IPS DF 6.9 (cell line): ENCODE results near the gene AKR1B1.
"Not testable (repeated sequence)": the region's sequence is repeated elsewhere in the genome, so short reads cannot be mapped to it uniquely, and the experiment has no call there.

Experiments used
- DNase-seq: peaks from one replicate; pipeline ENCODE4 v3.0.0-alpha.2; 2013; ENCODE audit warnings: low read depth, low spot score
- H3K27ac ChIP-seq: one replicate; pipeline ENCODE4 v1.5.1; 2013; ENCODE audit warnings: low read length, control low read depth
- H3K27me3 ChIP-seq: 2 replicates; pipeline ENCODE4 v1.6.1; 2013; ENCODE audit warnings: mild to moderate bottlenecking, low read length; ENCODE audit not compliant: control insufficient read depth, insufficient read depth
- H3K36me3 ChIP-seq: 2 replicates; pipeline ENCODE4 v1.6.1; 2013; ENCODE audit warnings: low read length; ENCODE audit not compliant: control insufficient read depth, insufficient read depth
- H3K4me1 ChIP-seq: 2 replicates; pipeline ENCODE4 v1.6.1; 2013; ENCODE audit warnings: low read length; ENCODE audit not compliant: control insufficient read depth, insufficient read depth
- H3K4me3 ChIP-seq: 2 replicates; pipeline ENCODE4 v1.5.1; 2013; ENCODE audit warnings: mild to moderate bottlenecking, low read length
- H3K9me3 ChIP-seq: 2 replicates; pipeline ENCODE4 v1.6.1; 2013; ENCODE audit warnings: low read length, inconsistent platforms; ENCODE audit not compliant: control insufficient read depth, insufficient read depth
- WGBS: extraction: QIAGEN DNeasy Blood & Tissue Kit; methylation state at CpG from one replicate; pipeline ENCODE4 v1.1.7; 2013; ENCODE audit warnings: mixed read lengths, missing lambda C conversion rate; ENCODE audit not compliant: insufficient read length, insufficient coverage; 5-methylcytosine and 5-hydroxymethylcytosine counted together

Gene AKR1B1

GRCh38 chr7:134458806-134459698 lies at the start of gene AKR1B1:
AKR1B1 (minus strand) TSS chr7:134459100; CDS start chr7:134459062, 38 bp downstream.
- no peaks in the 10 kb centered on the region for H3K4me1 ChIP-seq
- H3K27ac ChIP-seq: no peak within 1 kb of the TSS
- DNase-seq: peak; percentile 82
- WGBS: no CpG with 5 or more reads among the region's 61 CpGs
- peak within 1 kb of the TSS; percentile 91 for H3K4me3 ChIP-seq
- H3K36me3 ChIP-seq: no peaks in the 10 kb centered on the region
- no peaks in the 10 kb centered on the region for H3K27me3 ChIP-seq
- H3K9me3 ChIP-seq: no peaks in the 10 kb centered on the region

GRCh38 chr7:134505856-134506255 lies 47.0 kb upstream of the AKR1B1 start:
- DNase-seq: no peak
- no peaks in the 10 kb centered on the region for H3K9me3 ChIP-seq
- H3K27me3 ChIP-seq: no peaks in the 10 kb centered on the region
- no peaks in the 10 kb centered on the region for H3K36me3 ChIP-seq
- WGBS: no CpG with 5 or more reads among the region's 4 CpGs
- no peaks in the 10 kb centered on the region for H3K4me1 ChIP-seq
- no peak overlapping the region for H3K4me3 ChIP-seq
- H3K27ac ChIP-seq: no peak overlapping the region

GRCh38 chr7:134504660-134505164 lies 45.8 kb upstream of the AKR1B1 start:
- no peak overlapping the region for H3K4me3 ChIP-seq
- no peaks in the 10 kb centered on the region for H3K4me1 ChIP-seq
- H3K36me3 ChIP-seq: no peaks in the 10 kb centered on the region
- no peak for DNase-seq
- H3K27ac ChIP-seq: no peak overlapping the region
- H3K9me3 ChIP-seq: no peaks in the 10 kb centered on the region
- H3K27me3 ChIP-seq: no peaks in the 10 kb centered on the region
- no CpG with 5 or more reads among the region's 3 CpGs for WGBS

- 100% methylated on average over 1 of the region's 3 CpGs for WGBS
- DNase-seq: no peak
- Histone ChIP-seq H3K4me3 (no peak overlapping the region), H3K4me1 (no peaks in the 10 kb centered on the region), H3K36me3 (no peaks in the 10 kb centered on the region), H3K9me3 (no peaks in the 10 kb centered on the region), H3K27ac (no peak overlapping the region), H3K27me3 (no peaks in the 10 kb centered on the region)
Measured at GRCh38 chr7:134502463-134503371, 43.8 kb upstream of the AKR1B1 start.

GRCh38 chr7:134500982-134501381 lies 42.1 kb upstream of the AKR1B1 start:
- no peak overlapping the region for H3K27ac ChIP-seq
- no peaks in the 10 kb centered on the region for H3K36me3 ChIP-seq
- no CpG with 5 or more reads among the region's 5 CpGs for WGBS
- no peaks in the 10 kb centered on the region for H3K9me3 ChIP-seq
- H3K27me3 ChIP-seq: no peaks in the 10 kb centered on the region
- H3K4me1 ChIP-seq: no peaks in the 10 kb centered on the region
- H3K4me3 ChIP-seq: no peak overlapping the region
- no peak for DNase-seq

GRCh38 chr7:134500406-134500805 lies 41.5 kb upstream of the AKR1B1 start:
- Histone ChIP-seq H3K4me3 (no peak overlapping the region), H3K4me1 (no peaks in the 10 kb centered on the region), H3K9me3 (no peaks in the 10 kb centered on the region), H3K36me3 (no peaks in the 10 kb centered on the region), H3K27me3 (no peaks in the 10 kb centered on the region), H3K27ac (no peak overlapping the region)
- DNase-seq: no peak
- WGBS: no CpG with 5 or more reads among the region's 2 CpGs

GRCh38 chr7:134495546-134495945 lies 36.6 kb upstream of the AKR1B1 start:
- Histone ChIP-seq H3K4me1 (no peaks in the 10 kb centered on the region), H3K4me3 (no peak overlapping the region), H3K27ac (no peak overlapping the region), H3K36me3 (no peaks in the 10 kb centered on the region), H3K9me3 (no peaks in the 10 kb centered on the region), H3K27me3 (no peaks in the 10 kb centered on the region)
- DNase-seq: no peak
- no CpG with 5 or more reads among the region's 1 CpG for WGBS

GRCh38 chr7:134493091-134493490 lies 34.2 kb upstream of the AKR1B1 start:
- no peaks in the 10 kb centered on the region for H3K4me1 ChIP-seq
- DNase-seq: no peak
- H3K27me3 ChIP-seq: no peaks in the 10 kb centered on the region
- H3K27ac ChIP-seq: no peak overlapping the region
- H3K9me3 ChIP-seq: no peaks in the 10 kb centered on the region
- no CpG with 5 or more reads among the region's 2 CpGs for WGBS
- no peaks in the 10 kb centered on the region for H3K36me3 ChIP-seq
- H3K4me3 ChIP-seq: no peak overlapping the region

- H3K36me3 ChIP-seq, DNase-seq, H3K9me3 ChIP-seq, H3K4me1 ChIP-seq, H3K27ac ChIP-seq, H3K27me3 ChIP-seq, H3K4me3 ChIP-seq: not testable (repeated sequence)
- WGBS: no CpG with 5 or more reads among the region's 4 CpGs
Measured at GRCh38 chr7:134487721-134488120, 28.8 kb upstream of the AKR1B1 start.

GRCh38 chr7:134485203-134485602 lies 26.3 kb upstream of the AKR1B1 start:
- DNase-seq: no peak
- Histone ChIP-seq H3K4me3 (no peak overlapping the region), H3K27me3 (no peaks in the 10 kb centered on the region), H3K36me3 (no peaks in the 10 kb centered on the region), H3K4me1 (no peaks in the 10 kb centered on the region), H3K9me3 (no peaks in the 10 kb centered on the region), H3K27ac (no peak overlapping the region)
- WGBS: no CpG with 5 or more reads among the region's 6 CpGs
